ENCODE results near the gene HLA-E.
"Not testable (repeated sequence)": the region's sequence is repeated elsewhere in the genome, so short reads cannot be mapped to it uniquely, and the experiment has no call there.

The HLA-E gene

GRCh38 chr6:30508890-30509736, 19.8 kb downstream of the HLA-E start:
- no peak for DNase-seq (ENCODE audit: low spot score)

- no peak for DNase-seq (ENCODE audit: low spot score)
Observed at GRCh38 chr6:30510419-30511168, 21.3 kb downstream of the HLA-E start.

- no peak for DNase-seq (ENCODE audit: low spot score)
Observed at GRCh38 chr6:30511169-30511546, 21.8 kb downstream of the HLA-E start.

- no peak for DNase-seq (ENCODE audit: low spot score)
Observed at GRCh38 chr6:30513451-30513850, 24.1 kb downstream of the HLA-E start.

GRCh38 chr6:30515106-30515505, 25.8 kb downstream of the HLA-E start:
- DNase-seq (ENCODE audit: low spot score), result no peak

GRCh38 chr6:30515944-30516753, 26.8 kb downstream of the HLA-E start:
- peak; percentile 70 for DNase-seq (ENCODE audit: low spot score)

- not testable (repeated sequence) for DNase-seq (ENCODE audit: low spot score)
Observed at GRCh38 chr6:30516754-30517076, 27.4 kb downstream of the HLA-E start.

GRCh38 chr6:30517767-30518504, 28.6 kb downstream of the HLA-E start:
- DNase-seq (ENCODE audit: low spot score), result not testable (repeated sequence)

- DNase-seq (ENCODE audit: low spot score), result not testable (repeated sequence)
Observed at GRCh38 chr6:30518505-30519145, 29.3 kb downstream of the HLA-E start.

GRCh38 chr6:30520522-30520921, 31.2 kb downstream of the HLA-E start:
- no peak for DNase-seq (ENCODE audit: low spot score)

GRCh38 chr6:30521082-30521481, 31.8 kb downstream of the HLA-E start:
- not testable (repeated sequence) for DNase-seq (ENCODE audit: low spot score)

- DNase-seq (ENCODE audit: low spot score), result not testable (repeated sequence)
Observed at GRCh38 chr6:30521952-30522351, 32.6 kb downstream of the HLA-E start.

- DNase-seq (ENCODE audit: low spot score), result not testable (repeated sequence)
Observed at GRCh38 chr6:30526444-30526843, 37.1 kb downstream of the HLA-E start.

GRCh38 chr6:30529349-30529875, 40.1 kb downstream of the HLA-E start:
- DNase-seq (ENCODE audit: low spot score), result not testable (repeated sequence)

GRCh38 chr6:30530014-30530413, 40.7 kb downstream of the HLA-E start:
- DNase-seq (ENCODE audit: low spot score), result no peak

- no peak for DNase-seq (ENCODE audit: low spot score)
Observed at GRCh38 chr6:30533460-30534294, 44.4 kb downstream of the HLA-E start.

GRCh38 chr6:30537931-30538330, 48.6 kb downstream of the HLA-E start:
- DNase-seq (ENCODE audit: low spot score), result no peak

GRCh38 chr6:30541515-30542403, 52.5 kb downstream of the HLA-E start:
- DNase-seq (ENCODE audit: low spot score), result peak; percentile 79

GRCh38 chr6:30542404-30542725, 53.1 kb downstream of the HLA-E start:
- no peak for DNase-seq (ENCODE audit: low spot score)
